PFSK-1 (cell line): ENCODE results near the gene ACER3.

Experiments used
- FOXP2 ChIP-seq: optimal IDR thresholded peaks from 2 replicates; pipeline ENCODE3; 2011; ENCODE audit warnings: borderline replicate concordance, control low read depth, inconsistent platforms; ENCODE audit not compliant: insufficient read depth; ENCODE audit errors: extremely low read length, extremely low read depth
- POLR2AphosphoS5 ChIP-seq: IDR thresholded peaks from 2 replicates; pipeline ENCODE4 v1.6.1; 2012; ENCODE audit warnings: low read depth, mild to moderate bottlenecking, control low read depth, low read length, moderate library complexity
- SIN3A ChIP-seq: IDR thresholded peaks from 2 replicates; pipeline ENCODE4 v1.6.1; 2012; ENCODE audit warnings: mild to moderate bottlenecking, low read length, moderate library complexity, borderline replicate concordance; ENCODE audit not compliant: insufficient read depth
- TAF1 ChIP-seq: IDR thresholded peaks from 2 replicates; pipeline ENCODE4 v1.6.1; 2012; ENCODE audit warnings: low read length, control low read depth, borderline replicate concordance; ENCODE audit not compliant: insufficient read depth
- TF ChIP-seq, protein P1 (sequence below), 2 experiments: IDR thresholded peaks; 2 replicates each; pipeline versions ENCODE4 v1.6.1 to v1.8.0; 2011 to 2012; ENCODE audit warnings: low read depth in 2 of 2, low read length in 2 of 2, control low read depth in 1 of 2, inconsistent platforms in 1 of 2, mild to moderate bottlenecking in 1 of 2, moderate library complexity in 1 of 2; ENCODE audit not compliant: insufficient read depth in 1 of 2

ACER3 gene

DNA sequence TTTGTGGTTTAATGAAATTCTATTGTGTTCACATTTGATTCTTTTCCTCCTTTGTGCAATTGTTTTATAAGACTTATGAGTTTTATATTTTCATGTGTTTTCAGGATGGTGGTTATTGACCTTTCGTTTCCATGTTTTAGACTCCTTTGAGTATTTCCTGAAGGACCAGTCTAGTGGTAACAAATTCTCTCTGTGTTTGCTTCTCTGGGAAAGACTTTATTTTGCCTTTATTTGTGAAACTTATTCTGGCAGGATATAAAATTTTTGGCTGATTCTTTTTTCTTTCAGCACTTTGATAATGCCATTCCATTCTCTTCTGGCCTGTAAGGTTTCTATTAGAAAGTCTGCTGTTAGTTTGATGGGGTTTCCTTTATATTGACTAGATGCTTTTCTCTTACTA is 83.5 kb downstream of the ACER3 start:
- TF ChIP-seq POLR2AphosphoS5 (no peak), SIN3A (no peak)

DNA sequence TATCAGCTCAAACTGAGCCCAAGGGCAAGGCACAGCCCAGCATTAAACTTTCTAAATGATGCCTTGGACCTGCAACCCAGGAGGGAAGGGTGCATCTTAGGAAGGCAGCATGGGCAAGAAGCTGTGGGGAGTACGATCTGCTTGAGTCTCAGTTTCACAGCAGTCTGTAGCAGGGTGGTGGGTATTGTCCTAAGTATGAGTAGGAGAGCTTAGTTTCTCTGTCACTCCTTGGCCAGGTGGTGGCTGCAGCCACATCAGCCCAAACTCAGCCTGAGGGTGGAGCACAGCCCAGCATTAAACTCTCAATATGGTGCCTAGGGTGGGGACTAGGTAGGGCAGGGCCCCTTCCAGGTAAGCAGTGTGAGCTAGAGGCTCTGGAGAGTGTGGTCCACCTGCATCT is 85.5 kb downstream of the ACER3 start:
- TF ChIP-seq TAF1 (no peak), POLR2AphosphoS5 (no peak), FOXP2 (no peak), SIN3A (no peak)

DNA sequence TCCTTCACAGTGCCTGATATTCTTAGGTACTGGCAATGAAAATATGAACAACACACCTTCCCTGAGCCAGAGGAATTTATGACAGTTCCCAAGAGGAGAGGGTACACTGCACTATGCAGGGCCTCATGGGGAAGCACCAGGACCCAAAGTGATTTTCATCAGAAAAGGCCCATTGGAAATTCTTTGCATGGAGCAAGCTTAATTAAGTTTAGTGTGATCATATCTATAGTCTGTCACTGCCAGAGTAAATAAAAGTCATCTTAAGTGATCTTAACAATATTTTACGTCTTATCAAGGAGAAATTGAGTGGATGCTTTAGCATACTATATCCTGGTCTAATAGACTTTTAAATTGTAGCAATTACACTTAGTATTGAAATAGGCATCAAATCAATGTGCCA is 86.5 kb downstream of the ACER3 start:
- TF ChIP-seq, protein P1, sequence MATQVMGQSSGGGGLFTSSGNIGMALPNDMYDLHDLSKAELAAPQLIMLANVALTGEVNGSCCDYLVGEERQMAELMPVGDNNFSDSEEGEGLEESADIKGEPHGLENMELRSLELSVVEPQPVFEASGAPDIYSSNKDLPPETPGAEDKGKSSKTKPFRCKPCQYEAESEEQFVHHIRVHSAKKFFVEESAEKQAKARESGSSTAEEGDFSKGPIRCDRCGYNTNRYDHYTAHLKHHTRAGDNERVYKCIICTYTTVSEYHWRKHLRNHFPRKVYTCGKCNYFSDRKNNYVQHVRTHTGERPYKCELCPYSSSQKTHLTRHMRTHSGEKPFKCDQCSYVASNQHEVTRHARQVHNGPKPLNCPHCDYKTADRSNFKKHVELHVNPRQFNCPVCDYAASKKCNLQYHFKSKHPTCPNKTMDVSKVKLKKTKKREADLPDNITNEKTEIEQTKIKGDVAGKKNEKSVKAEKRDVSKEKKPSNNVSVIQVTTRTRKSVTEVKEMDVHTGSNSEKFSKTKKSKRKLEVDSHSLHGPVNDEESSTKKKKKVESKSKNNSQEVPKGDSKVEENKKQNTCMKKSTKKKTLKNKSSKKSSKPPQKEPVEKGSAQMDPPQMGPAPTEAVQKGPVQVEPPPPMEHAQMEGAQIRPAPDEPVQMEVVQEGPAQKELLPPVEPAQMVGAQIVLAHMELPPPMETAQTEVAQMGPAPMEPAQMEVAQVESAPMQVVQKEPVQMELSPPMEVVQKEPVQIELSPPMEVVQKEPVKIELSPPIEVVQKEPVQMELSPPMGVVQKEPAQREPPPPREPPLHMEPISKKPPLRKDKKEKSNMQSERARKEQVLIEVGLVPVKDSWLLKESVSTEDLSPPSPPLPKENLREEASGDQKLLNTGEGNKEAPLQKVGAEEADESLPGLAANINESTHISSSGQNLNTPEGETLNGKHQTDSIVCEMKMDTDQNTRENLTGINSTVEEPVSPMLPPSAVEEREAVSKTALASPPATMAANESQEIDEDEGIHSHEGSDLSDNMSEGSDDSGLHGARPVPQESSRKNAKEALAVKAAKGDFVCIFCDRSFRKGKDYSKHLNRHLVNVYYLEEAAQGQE (IDR thresholded peaks at IDR 0.05; ENCODE audit: insufficient read depth in 1 of 2, low read depth in 2 of 2, low read length in 2 of 2) = no peak
- no peak for TF ChIP-seq FOXP2
- TF ChIP-seq TAF1 = no peak
- no peak for TF ChIP-seq POLR2AphosphoS5
- no peak for TF ChIP-seq SIN3A

DNA sequence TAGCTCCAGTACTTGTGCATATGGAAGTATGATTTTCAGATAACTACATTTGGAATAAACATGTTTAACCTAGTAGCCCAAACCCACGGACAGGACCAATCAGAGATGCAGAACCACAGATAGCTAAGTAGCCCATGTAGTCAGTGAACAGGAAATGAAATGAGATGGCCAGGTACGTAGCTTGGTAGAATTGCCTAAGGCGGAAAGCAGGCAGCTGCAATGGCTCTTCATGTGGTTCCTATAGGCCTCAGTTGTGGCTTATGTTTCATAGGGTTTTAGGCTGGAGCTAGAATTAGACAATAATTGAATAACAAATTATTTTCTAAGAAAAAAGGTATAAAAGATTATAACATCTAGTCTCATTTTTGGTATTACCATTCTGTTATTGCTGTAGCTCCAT is 87.1 kb downstream of the ACER3 start:
- no peak for TF ChIP-seq TAF1
- TF ChIP-seq POLR2AphosphoS5 = no peak
- no peak for TF ChIP-seq SIN3A
- TF ChIP-seq, protein P1 (IDR thresholded peaks at IDR 0.05; ENCODE audit: insufficient read depth in 1 of 2, low read depth in 2 of 2, low read length in 2 of 2) = no peak
- no peak for TF ChIP-seq FOXP2

DNA sequence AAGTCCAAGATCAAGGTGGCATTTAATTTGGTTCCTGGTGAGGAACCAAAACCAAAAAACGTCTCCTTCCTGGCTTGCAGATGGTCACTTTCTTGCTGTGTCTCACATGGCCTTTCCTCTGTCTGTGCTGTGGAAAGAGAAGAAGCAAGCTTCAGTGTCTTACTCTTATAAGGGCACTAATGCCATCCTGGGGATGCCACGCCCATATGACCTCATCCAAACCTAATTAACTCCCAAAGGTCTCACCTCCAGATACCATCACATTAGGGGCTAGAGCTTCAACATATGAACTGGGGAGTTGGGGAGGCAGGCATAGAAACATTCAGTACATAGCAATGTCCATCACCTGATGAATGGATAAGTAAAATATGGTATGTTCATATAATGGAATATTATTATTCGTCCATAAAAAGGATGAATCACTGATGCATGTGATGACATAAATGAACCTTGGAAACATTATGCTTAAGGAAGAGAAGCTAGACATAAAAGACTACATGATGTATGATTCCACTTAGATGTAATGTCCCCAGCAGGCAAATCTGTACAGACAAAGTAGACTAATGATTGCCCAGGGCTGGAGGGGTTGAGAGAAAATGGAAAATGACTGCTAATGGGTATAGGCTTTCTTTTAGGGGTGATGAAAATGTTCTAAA is 94.9 kb downstream of the ACER3 start:
- TF ChIP-seq TAF1 = no peak
- TF ChIP-seq, protein P1 (IDR thresholded peaks at IDR 0.05; ENCODE audit: insufficient read depth in 1 of 2, low read depth in 2 of 2, low read length in 2 of 2) = no peak
- TF ChIP-seq SIN3A = no peak
- no peak for TF ChIP-seq POLR2AphosphoS5
- TF ChIP-seq FOXP2 = no peak

DNA sequence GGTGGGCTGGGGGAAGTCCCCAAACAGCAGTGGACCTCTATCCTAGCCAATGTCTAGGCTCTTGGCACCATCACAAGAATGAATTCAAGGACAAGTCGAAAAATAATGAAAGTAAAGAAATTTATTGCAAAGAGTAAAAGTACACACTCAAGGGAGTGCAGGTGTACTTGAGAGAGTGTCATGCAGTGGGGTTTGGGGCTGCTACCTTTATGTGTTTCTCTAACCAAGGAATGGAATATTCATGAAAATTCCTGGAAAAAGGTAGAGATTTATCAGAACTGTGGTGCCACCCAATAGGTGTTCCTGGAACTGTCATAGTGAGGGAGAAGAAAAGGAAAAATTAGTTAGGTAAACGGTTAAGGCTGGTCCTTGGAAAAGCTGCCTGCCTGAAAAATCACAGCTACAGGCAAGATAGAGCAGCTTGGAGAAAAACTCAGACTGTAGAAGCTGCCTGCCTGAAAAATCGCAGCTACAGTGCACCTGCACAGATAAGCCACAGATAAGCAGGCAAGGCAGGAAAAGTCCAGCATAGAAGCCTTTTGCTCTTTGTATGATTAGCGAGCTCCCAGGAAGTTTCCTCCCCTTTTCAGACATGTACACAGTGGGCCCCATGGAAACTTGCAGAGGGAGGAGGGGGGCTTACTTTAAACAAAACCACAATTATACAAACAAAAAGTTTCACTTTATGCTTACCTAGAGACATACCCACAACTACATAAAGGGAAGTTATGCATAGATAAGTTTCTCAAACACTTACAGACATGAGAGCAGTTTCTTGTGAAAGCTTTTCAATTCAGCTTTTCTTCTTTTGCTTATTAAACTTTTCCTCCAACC is 102.1 kb downstream of the ACER3 start:
- no peak for TF ChIP-seq TAF1
- no peak for TF ChIP-seq SIN3A
- no peak for TF ChIP-seq POLR2AphosphoS5
- TF ChIP-seq, protein P1 (IDR thresholded peaks at IDR 0.05; ENCODE audit: insufficient read depth in 1 of 2, low read depth in 2 of 2, low read length in 2 of 2) = no peak
- no peak for TF ChIP-seq FOXP2
